GM23338 (cell line): Measurements from ENCODE around the gene IRF8. TPM values are rescaled to one million over a fixed set of nuclear protein-coding genes. Genes with fewer than 3 reads are reported as not detected.

ENCODE experiments used
- ATAC-seq: fragments of 200-7000 bp; cut with Tn5 transposase; 3 replicates; pipeline ENCODE4 v1.9.1; 2020
- DNase-seq: peaks from one replicate; pipeline ENCODE4 v3.0.0-alpha.2; 2015; ENCODE audit warnings: low spot score
- H2AFZ ChIP-seq: fragments of 200-600 bp; sonication (generic); 2 replicates; pipeline ENCODE4 v1.8.0; 2016; ENCODE audit warnings: antibody characterized with exemption, mild to moderate bottlenecking, moderate library complexity
- H3F3A ChIP-seq: fragments of 200-600 bp; sonication (generic); replicated peaks from 2 replicates; pipeline ENCODE4 v1.8.0; 2017; ENCODE audit warnings: antibody characterized with exemption, mixed run types, low read depth
- H3K27ac ChIP-seq: fragments of 200-600 bp; sonication (generic); 2 replicates; pipeline ENCODE4 v1.6.1; 2016; ENCODE audit warnings: low read depth
- H3K27me3 ChIP-seq: fragments of 200-600 bp; sonication (generic); 2 replicates; pipeline ENCODE4 v1.8.0; 2016; ENCODE audit warnings: mild to moderate bottlenecking, mixed run types, moderate library complexity; ENCODE audit not compliant: insufficient read depth
- H3K36me3 ChIP-seq: fragments of 200-600 bp; sonication (generic); 2 replicates; pipeline ENCODE4 v1.8.0; 2016; ENCODE audit warnings: mild to moderate bottlenecking; ENCODE audit not compliant: insufficient read depth
- H3K4me1 ChIP-seq: fragments of 200-600 bp; sonication (generic); 2 replicates; pipeline ENCODE4 v1.8.0; 2016; ENCODE audit warnings: mild to moderate bottlenecking, moderate library complexity; ENCODE audit not compliant: insufficient read depth
- H3K4me2 ChIP-seq: fragments of 200-600 bp; sonication (generic); 2 replicates; pipeline ENCODE4 v1.7.1; 2017; ENCODE audit warnings: mixed run types
- H3K4me3 ChIP-seq: fragments of 200-600 bp; sonication (generic); 2 replicates; pipeline ENCODE4 v1.6.1; 2016; ENCODE audit warnings: mixed run types
- H3K79me2 ChIP-seq: fragments of 200-600 bp; sonication (generic); replicated peaks from 2 replicates; pipeline ENCODE4 v1.8.0; 2017; ENCODE audit warnings: mild to moderate bottlenecking; ENCODE audit not compliant: insufficient read depth
- H3K9me2 ChIP-seq: fragments of 200-600 bp; sonication (generic); 2 replicates; pipeline ENCODE4 v1.8.0; 2017; ENCODE audit not compliant: insufficient read depth
- H4K20me1 ChIP-seq: fragments of 200-600 bp; sonication (generic); replicated peaks from 2 replicates; pipeline ENCODE4 v1.8.0; 2017; ENCODE audit warnings: mild to moderate bottlenecking; ENCODE audit not compliant: insufficient read depth
- H3K27ac Mint-ChIP-seq: 2 replicates; pipeline ENCODE4 v1.8.0; 2020; ENCODE audit warnings: inconsistent platforms, mild to moderate bottlenecking, moderate library complexity, mixed read lengths
- H3K27me3 Mint-ChIP-seq: 3 replicates; pipeline ENCODE4 v1.8.0; 2022; ENCODE audit warnings: low read depth, mild to moderate bottlenecking, moderate library complexity, mixed read lengths, inconsistent platforms; ENCODE audit not compliant: insufficient read depth, poor library complexity
- H3K36me3 Mint-ChIP-seq: 3 replicates; pipeline ENCODE4 v1.8.0; 2021; ENCODE audit warnings: low read depth, mild to moderate bottlenecking, inconsistent platforms, moderate library complexity, mixed read lengths
- H3K4me1 Mint-ChIP-seq: 3 replicates; pipeline ENCODE4 v1.8.0; 2020; ENCODE audit warnings: mild to moderate bottlenecking, inconsistent platforms, mixed read lengths
- H3K4me3 Mint-ChIP-seq: 3 replicates; pipeline ENCODE4 v1.8.0; 2021; ENCODE audit warnings: moderate library complexity, mild to moderate bottlenecking, inconsistent platforms, mixed read lengths
- H3K9me3 Mint-ChIP-seq: 3 replicates; pipeline ENCODE4 v1.8.0; 2020; ENCODE audit warnings: moderate library complexity, mild to moderate bottlenecking, inconsistent platforms, mixed read lengths
- CREB1 ChIP-seq: fragments of 250-450 bp; sonication (Bioruptor Pico); IDR thresholded peaks from 2 replicates; pipeline ENCODE4 v1.5.0; 2020; ENCODE audit warnings: low read depth, mild to moderate bottlenecking, moderate library complexity
- EZH2phosphoT487 ChIP-seq: fragments of 200-600 bp; sonication (generic); IDR thresholded peaks from one replicate; pipeline ENCODE4 v1.8.1; 2018; ENCODE audit warnings: antibody characterized with exemption; ENCODE audit not compliant: unreplicated experiment
- JUNB ChIP-seq: IDR thresholded peaks from one replicate; pipeline ENCODE4 v1.6.1; 2016; ENCODE audit warnings: antibody characterized with exemption; ENCODE audit not compliant: unreplicated experiment
- NANOG ChIP-seq: IDR thresholded peaks from 2 replicates; pipeline ENCODE4 v1.6.1; 2016; ENCODE audit warnings: antibody characterized with exemption, borderline replicate concordance
- ZNF114 ChIP-seq: fragments of 250-450 bp; sonication (Bioruptor Pico); IDR thresholded peaks from 2 replicates; pipeline ENCODE4 v1.5.0; 2020; ENCODE audit warnings: mild to moderate bottlenecking, moderate library complexity
- ZNF331 ChIP-seq: fragments of 250-450 bp; sonication (Bioruptor Pico); IDR thresholded peaks from 2 replicates; pipeline ENCODE4 v1.5.0; 2020; ENCODE audit warnings: low read depth, mild to moderate bottlenecking, moderate library complexity
- polyA plus RNA-seq: library from polyadenylated mRNA; unstranded; fragments of >200 nt; fragmentation: Nextera tagmentation; extraction: Ambion mirVana; gene quantifications from 2 replicates; pipeline ENCODE4 v1.2.1, GENCODE V29; 2016
- total RNA-seq: library from RNA; depleted of rRNA; stranded (reverse); fragments of >200 nt; shearing (Covaris generic); gene quantifications from 2 replicates; pipeline ENCODE4 v1.2.3, GENCODE V29; 2014
- TF ChIP-seq, protein P1 (sequence below): IDR thresholded peaks from one replicate; pipeline ENCODE4 v1.6.1; 2018; ENCODE audit warnings: antibody characterized with exemption; ENCODE audit not compliant: unreplicated experiment
- TF ChIP-seq, protein P2 (sequence below), 2 experiments: fragments of 200-600 bp in 1 of 2; sonication (generic) in 1 of 2; conservative IDR thresholded peaks; 2 replicates each; pipeline versions ENCODE4 v1.5.1 to v1.6.1; 2016 to 2017; ENCODE audit warnings: antibody characterized with exemption in 2 of 2, low read depth in 2 of 2, mild to moderate bottlenecking in 2 of 2, moderate library complexity in 1 of 2

The IRF8 gene
- total and polyA plus RNA-seq, 2 experiments from 2014 or later: 0.47 to 2.8 TPM

DNA sequence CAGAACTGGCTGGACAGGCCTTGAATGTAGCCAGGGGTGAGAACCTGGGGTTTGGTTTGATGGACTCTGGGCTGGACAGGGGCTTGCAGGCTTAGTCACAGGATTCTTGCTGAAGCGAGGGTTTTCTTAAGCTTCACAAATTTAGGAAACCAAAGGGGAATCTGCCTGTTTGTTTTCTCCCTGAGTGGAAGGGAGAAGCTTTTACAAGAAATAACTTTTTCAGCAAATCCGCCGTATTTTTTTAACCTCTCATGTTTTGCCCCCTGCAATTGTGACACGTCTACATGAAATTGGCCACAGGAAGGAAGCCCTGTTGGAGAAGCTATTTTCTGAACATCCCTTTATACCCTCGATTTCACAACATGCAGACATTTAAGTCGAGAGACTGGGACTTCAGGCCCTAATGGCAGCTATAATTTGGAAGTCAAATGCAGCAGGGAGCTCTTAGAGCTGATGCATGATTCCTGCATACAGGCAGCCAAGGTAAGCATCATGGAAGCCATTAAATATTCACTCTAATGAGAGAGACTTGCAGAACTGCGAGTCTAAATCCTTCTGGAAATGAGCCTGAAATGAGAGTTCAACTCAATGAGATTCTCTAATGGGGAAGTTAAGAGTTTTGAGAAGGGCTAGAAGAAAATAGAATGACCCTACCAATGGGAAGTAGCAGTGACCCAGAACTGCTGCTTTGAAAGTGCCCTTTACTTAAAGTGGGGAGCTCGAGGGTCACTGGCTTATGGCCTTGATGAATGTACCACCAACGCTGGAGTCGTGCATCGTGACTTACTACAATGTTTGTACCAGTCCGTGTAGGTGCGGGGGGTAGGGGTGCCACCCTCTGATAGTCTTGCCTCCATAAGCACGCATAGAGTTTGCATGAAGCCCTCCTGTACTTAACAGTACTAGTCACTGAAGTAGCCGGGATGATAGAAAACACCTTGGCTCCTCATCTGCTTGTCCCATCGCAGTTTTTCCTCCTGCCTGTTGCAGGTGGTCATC is 45.1 kb upstream of the IRF8 start (continued):
- no peak for TF ChIP-seq EZH2phosphoT487
- TF ChIP-seq NANOG: no peak
- no peak for TF ChIP-seq CREB1 (CRISPR knock-in tag)
- no peak for TF ChIP-seq ZNF114 (CRISPR knock-in tag)
- TF ChIP-seq, protein P1, sequence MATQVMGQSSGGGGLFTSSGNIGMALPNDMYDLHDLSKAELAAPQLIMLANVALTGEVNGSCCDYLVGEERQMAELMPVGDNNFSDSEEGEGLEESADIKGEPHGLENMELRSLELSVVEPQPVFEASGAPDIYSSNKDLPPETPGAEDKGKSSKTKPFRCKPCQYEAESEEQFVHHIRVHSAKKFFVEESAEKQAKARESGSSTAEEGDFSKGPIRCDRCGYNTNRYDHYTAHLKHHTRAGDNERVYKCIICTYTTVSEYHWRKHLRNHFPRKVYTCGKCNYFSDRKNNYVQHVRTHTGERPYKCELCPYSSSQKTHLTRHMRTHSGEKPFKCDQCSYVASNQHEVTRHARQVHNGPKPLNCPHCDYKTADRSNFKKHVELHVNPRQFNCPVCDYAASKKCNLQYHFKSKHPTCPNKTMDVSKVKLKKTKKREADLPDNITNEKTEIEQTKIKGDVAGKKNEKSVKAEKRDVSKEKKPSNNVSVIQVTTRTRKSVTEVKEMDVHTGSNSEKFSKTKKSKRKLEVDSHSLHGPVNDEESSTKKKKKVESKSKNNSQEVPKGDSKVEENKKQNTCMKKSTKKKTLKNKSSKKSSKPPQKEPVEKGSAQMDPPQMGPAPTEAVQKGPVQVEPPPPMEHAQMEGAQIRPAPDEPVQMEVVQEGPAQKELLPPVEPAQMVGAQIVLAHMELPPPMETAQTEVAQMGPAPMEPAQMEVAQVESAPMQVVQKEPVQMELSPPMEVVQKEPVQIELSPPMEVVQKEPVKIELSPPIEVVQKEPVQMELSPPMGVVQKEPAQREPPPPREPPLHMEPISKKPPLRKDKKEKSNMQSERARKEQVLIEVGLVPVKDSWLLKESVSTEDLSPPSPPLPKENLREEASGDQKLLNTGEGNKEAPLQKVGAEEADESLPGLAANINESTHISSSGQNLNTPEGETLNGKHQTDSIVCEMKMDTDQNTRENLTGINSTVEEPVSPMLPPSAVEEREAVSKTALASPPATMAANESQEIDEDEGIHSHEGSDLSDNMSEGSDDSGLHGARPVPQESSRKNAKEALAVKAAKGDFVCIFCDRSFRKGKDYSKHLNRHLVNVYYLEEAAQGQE: no peak

DNA sequence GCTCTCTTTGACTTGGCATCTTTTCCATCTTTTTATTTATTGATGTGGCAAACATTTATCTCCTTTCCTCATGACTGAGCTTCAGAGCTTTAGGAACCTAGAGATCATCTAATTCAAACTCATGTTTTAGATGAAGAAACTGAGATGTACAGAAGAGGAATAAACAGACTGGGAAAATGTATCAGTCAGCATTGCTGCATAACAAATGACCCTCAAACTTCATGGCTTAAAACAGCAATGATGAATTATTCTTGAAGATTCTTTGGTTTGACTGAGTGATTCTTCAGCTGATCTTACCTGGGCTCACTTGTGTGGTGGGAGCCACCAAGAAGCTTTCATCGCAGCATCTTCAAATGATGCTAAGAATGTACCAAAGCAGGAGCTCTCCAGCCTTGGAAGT is 44.0 kb upstream of the IRF8 start:
- Histone ChIP-seq H3K27me3 (no peaks in the 10 kb centered on the region), H3K4me2 (no peak overlapping the region), H3F3A (no peaks in the 10 kb centered on the region), H4K20me1 (no peaks in the 10 kb centered on the region), H3K79me2 (no peaks in the 10 kb centered on the region), H3K27ac (no peak overlapping the region), H3K36me3 (no peaks in the 10 kb centered on the region), H3K9me2 (no peaks in the 10 kb centered on the region), H2AFZ (no peak overlapping the region), H3K4me1 (no peaks in the 10 kb centered on the region), H3K4me3 (no peak overlapping the region)
- ATAC-seq (no peak), DNase-seq (no peak)
- Mint-ChIP-seq H3K27me3 (peaks cover 5% of the 10 kb centered on the region), H3K9me3 (no peaks in the 10 kb centered on the region), H3K4me3 (no peak overlapping the region), H3K27ac (no peak overlapping the region), H3K4me1 (peaks cover 8% of the 10 kb centered on the region), H3K36me3 (no peaks in the 10 kb centered on the region)
- TF ChIP-seq JUNB (no peak), ZNF331 (CRISPR knock-in tag) (no peak)
- TF ChIP-seq, protein P2, sequence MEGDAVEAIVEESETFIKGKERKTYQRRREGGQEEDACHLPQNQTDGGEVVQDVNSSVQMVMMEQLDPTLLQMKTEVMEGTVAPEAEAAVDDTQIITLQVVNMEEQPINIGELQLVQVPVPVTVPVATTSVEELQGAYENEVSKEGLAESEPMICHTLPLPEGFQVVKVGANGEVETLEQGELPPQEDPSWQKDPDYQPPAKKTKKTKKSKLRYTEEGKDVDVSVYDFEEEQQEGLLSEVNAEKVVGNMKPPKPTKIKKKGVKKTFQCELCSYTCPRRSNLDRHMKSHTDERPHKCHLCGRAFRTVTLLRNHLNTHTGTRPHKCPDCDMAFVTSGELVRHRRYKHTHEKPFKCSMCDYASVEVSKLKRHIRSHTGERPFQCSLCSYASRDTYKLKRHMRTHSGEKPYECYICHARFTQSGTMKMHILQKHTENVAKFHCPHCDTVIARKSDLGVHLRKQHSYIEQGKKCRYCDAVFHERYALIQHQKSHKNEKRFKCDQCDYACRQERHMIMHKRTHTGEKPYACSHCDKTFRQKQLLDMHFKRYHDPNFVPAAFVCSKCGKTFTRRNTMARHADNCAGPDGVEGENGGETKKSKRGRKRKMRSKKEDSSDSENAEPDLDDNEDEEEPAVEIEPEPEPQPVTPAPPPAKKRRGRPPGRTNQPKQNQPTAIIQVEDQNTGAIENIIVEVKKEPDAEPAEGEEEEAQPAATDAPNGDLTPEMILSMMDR (conservative IDR thresholded peaks at IDR 0.05; ENCODE audit: low read depth in 2 of 2): no peak
- TF ChIP-seq, protein P1: no peak
